Natural killer cell (primary cell): ENCODE results near the gene NFKBIB. TPM values are rescaled to one million over a fixed set of nuclear protein-coding genes. Genes with fewer than 3 reads are reported as not detected.
A peak's percentile ranks its signal among the peaks of the same experiment; 100 is the strongest.

Source experiments
- ATAC-seq, 3 donors: fragments of 150-1000 bp in 2 of 3; fragments of 200-7000 bp in 1 of 3; cut with Tn5 transposase; 1 replicate in 1 of 3; 2 replicates in 2 of 3; pipeline ENCODE4 v1.10.0; 2021; ENCODE audit warnings: mild to moderate bottlenecking in 2 of 3, moderate library complexity in 2 of 3
- DNase-seq, 2 donors: peaks; one replicate each; pipeline versions ENCODE4 v3.0.0 to v3.0.0-alpha.2; 2013 to 2021; ENCODE audit warnings: mixed read lengths in 1 of 2
- H3K27ac ChIP-seq: one replicate; pipeline ENCODE4 v1.5.1; 2013; ENCODE audit warnings: mild to moderate bottlenecking, low read length
- H3K27me3 ChIP-seq: one replicate; pipeline ENCODE4 v1.6.1; 2013; ENCODE audit warnings: low read length; ENCODE audit not compliant: control insufficient read depth, insufficient read depth
- H3K36me3 ChIP-seq: one replicate; pipeline ENCODE4 v1.6.1; 2013; ENCODE audit warnings: low read length; ENCODE audit not compliant: control insufficient read depth, insufficient read depth
- H3K4me1 ChIP-seq: one replicate; pipeline ENCODE4 v1.6.1; 2013; ENCODE audit warnings: low read length; ENCODE audit not compliant: control insufficient read depth, insufficient read depth
- H3K4me3 ChIP-seq: one replicate; pipeline ENCODE4 v1.5.1; 2013; ENCODE audit warnings: low read length
- H3K9me3 ChIP-seq: one replicate; pipeline ENCODE4 v1.6.1; 2013; ENCODE audit warnings: low read length; ENCODE audit not compliant: control insufficient read depth, insufficient read depth
- H3K27ac Mint-ChIP-seq, 2 donors: one replicate each; pipeline ENCODE4 v1.8.0; 2022; ENCODE audit warnings: mild to moderate bottlenecking in 2 of 2, mixed read lengths in 2 of 2, moderate library complexity in 1 of 2
- H3K27me3 Mint-ChIP-seq, 2 donors: one replicate each; pipeline ENCODE4 v1.8.0; 2022; ENCODE audit warnings: low read depth in 2 of 2, mixed read lengths in 2 of 2
- H3K36me3 Mint-ChIP-seq: one replicate; pipeline ENCODE4 v1.8.0; 2022; ENCODE audit warnings: mixed read lengths
- H3K4me1 Mint-ChIP-seq, 2 donors: one replicate each; pipeline ENCODE4 v1.8.0; 2022; ENCODE audit warnings: mixed read lengths in 2 of 2
- H3K4me3 Mint-ChIP-seq: one replicate; pipeline ENCODE4 v1.8.0; 2022; ENCODE audit warnings: mild to moderate bottlenecking, moderate library complexity, mixed read lengths
- H3K9me3 Mint-ChIP-seq, 2 donors: one replicate each; pipeline ENCODE4 v1.8.0; 2022; ENCODE audit warnings: mixed read lengths in 2 of 2
- CTCF ChIP-seq: fragments of 200-600 bp; IDR thresholded peaks from one replicate; pipeline ENCODE4 v1.8.0; 2022; ENCODE audit warnings: antibody characterized with exemption
- WGBS: methylation state at CpG from one replicate; pipeline ENCODE4 v1.1.7; 2013; ENCODE audit warnings: missing lambda C conversion rate; ENCODE audit not compliant: insufficient coverage; 5-methylcytosine and 5-hydroxymethylcytosine counted together
- intact Hi-C: fragments of 100-400 bp; cut with micrococcal nuclease; formaldehyde crosslinking; loops from one replicate; pipeline ENCODE4 v1.14.2; 2022
- total RNA-seq, 4 donors: library from RNA; stranded (reverse); fragments of 120-200 nt in 1 of 4; gene quantifications; one replicate each; pipeline versions ENCODE4 v1.2.3 to v1.2.4, GENCODE V29; 2013 to 2022

Gene NFKBIB
- total RNA-seq, 3 donors from 2014 or later (not counting 1 experiment from before 2014, with no cell fraction given): 78.0 to 125 (median 118) TPM

GRCh38 chr19:38907227-38907626 is 7.5 kb downstream of the NFKBIB start:
- ATAC-seq (no peak), DNase-seq (no peak)
- H3K4me3 ChIP-seq: no peak overlapping the region
- Mint-ChIP-seq H3K9me3 (no peaks in the 10 kb centered on the region), H3K36me3 (no peaks in the 10 kb centered on the region), H3K27ac (peak overlapping the region; percentile 84 to 85), H3K4me1 (peaks cover 16 to 41% of the 10 kb centered on the region in 2 donors), H3K4me3 (no peak overlapping the region), H3K27me3 (no peaks in the 10 kb centered on the region)
- H3K9me3 ChIP-seq: no peaks in the 10 kb centered on the region
- no peaks in the 10 kb centered on the region for H3K27me3 ChIP-seq
- no peak for TF ChIP-seq CTCF
- peaks cover 22% of the 10 kb centered on the region for H3K4me1 ChIP-seq
- peaks cover 27% of the 10 kb centered on the region for H3K36me3 ChIP-seq
- 97% methylated on average over 29 of the region's 29 CpGs for WGBS
- intact Hi-C loops: no loop called here
- no peak overlapping the region for H3K27ac ChIP-seq

- H3K9me3 ChIP-seq: no peaks in the 10 kb centered on the region
- DNase-seq (no peak), ATAC-seq (no peak)
- H3K4me3 ChIP-seq: no peak overlapping the region
- H3K4me3 Mint-ChIP-seq: peak overlapping the region; percentile 52
- no peaks in the 10 kb centered on the region for H3K9me3 Mint-ChIP-seq
- H3K27me3 ChIP-seq: no peaks in the 10 kb centered on the region
- peaks cover 23% of the 10 kb centered on the region for H3K4me1 ChIP-seq
- H3K36me3 Mint-ChIP-seq: no peaks in the 10 kb centered on the region
- no peak overlapping the region for H3K27ac ChIP-seq
- no peak for TF ChIP-seq CTCF
- WGBS: 97% methylated on average over 12 of the region's 12 CpGs
- H3K27ac Mint-ChIP-seq: peak overlapping the region; percentile 84 to 85
- H3K27me3 Mint-ChIP-seq: no peaks in the 10 kb centered on the region
- peaks cover 27% of the 10 kb centered on the region for H3K36me3 ChIP-seq
- H3K4me1 Mint-ChIP-seq: peaks cover 18 to 44% of the 10 kb centered on the region in 2 donors
- intact Hi-C loops: no loop called here
Observed at GRCh38 chr19:38907670-38908069, 7.9 kb downstream of the NFKBIB start.

GRCh38 chr19:38908911-38909310 is 9.1 kb downstream of the NFKBIB start:
- H3K4me1 ChIP-seq: peaks cover 25% of the 10 kb centered on the region
- intact Hi-C loops: no loop called here
- ATAC-seq: peak; percentile 37 to 51 (median 38)
- 41% methylated on average over 10 of the region's 10 CpGs for WGBS
- H3K27me3 ChIP-seq: no peaks in the 10 kb centered on the region
- H3K4me3 Mint-ChIP-seq: peak overlapping the region; percentile 37
- no peaks in the 10 kb centered on the region for H3K9me3 ChIP-seq
- peaks cover 25% of the 10 kb centered on the region for H3K36me3 ChIP-seq
- no peaks in the 10 kb centered on the region for H3K9me3 Mint-ChIP-seq
- no peak overlapping the region for H3K4me3 ChIP-seq
- H3K27ac Mint-ChIP-seq: peak overlapping the region; percentile 84 to 85
- H3K27me3 Mint-ChIP-seq: no peaks in the 10 kb centered on the region
- peak in 1 of 2 donors; percentile 25 for DNase-seq
- H3K4me1 Mint-ChIP-seq: peaks cover 24 to 51% of the 10 kb centered on the region in 2 donors
- no peak for TF ChIP-seq CTCF
- peak overlapping the region; percentile 64 for H3K27ac ChIP-seq
- no peaks in the 10 kb centered on the region for H3K36me3 Mint-ChIP-seq

GRCh38 chr19:38910488-38910887 is 10.7 kb downstream of the NFKBIB start:
- Histone ChIP-seq H3K27me3 (no peaks in the 10 kb centered on the region), H3K4me1 (peaks cover 25% of the 10 kb centered on the region), H3K9me3 (no peaks in the 10 kb centered on the region), H3K27ac (no peak overlapping the region), H3K4me3 (no peak overlapping the region), H3K36me3 (peaks cover 19% of the 10 kb centered on the region)
- no peaks in the 10 kb centered on the region for H3K27me3 Mint-ChIP-seq
- H3K27ac Mint-ChIP-seq: peak overlapping the region in 1 of 2 donors; percentile 31
- no peaks in the 10 kb centered on the region for H3K9me3 Mint-ChIP-seq
- H3K4me1 Mint-ChIP-seq: peaks cover 16 to 42% of the 10 kb centered on the region in 2 donors
- WGBS: 99% methylated on average over 11 of the region's 12 CpGs
- no peak for TF ChIP-seq CTCF
- no peak for ATAC-seq
- no peak for DNase-seq
- peak overlapping the region; percentile 45 for H3K4me3 Mint-ChIP-seq
- H3K36me3 Mint-ChIP-seq: no peaks in the 10 kb centered on the region
- intact Hi-C loops: no loop called here
